K562 (cell line): Measurements from ENCODE around the gene PRDX3. TPM values are rescaled to one million over a fixed set of nuclear protein-coding genes. Genes with fewer than 3 reads are reported as not detected.

Source experiments
- BMI1 ChIP-seq: fragments of 150-350 bp; IDR thresholded peaks from 2 replicates; pipeline ENCODE4 v1.6.1; 2014; ENCODE audit warnings: low read length
- ETV6 ChIP-seq, 3 experiments: fragments of 150-350 bp in 1 of 3; sonication (generic) in 1 of 3; formaldehyde crosslinking in 1 of 3; IDR thresholded peaks; 2 replicates each; pipeline versions ENCODE4 v1.6.1 to v1.8.0; 2014 to 2022; ENCODE audit warnings: borderline replicate concordance in 2 of 3, low read depth in 2 of 3, antibody characterized with exemption in 1 of 3, low read length in 1 of 3, mild to moderate bottlenecking in 1 of 3, missing genetic modification reagents in 1 of 3
- GATAD2A ChIP-seq: fragments of 450-650 bp; IDR thresholded peaks from 2 replicates; pipeline ENCODE4 v1.6.1; 2017
- HMG20A ChIP-seq: fragments of 450-650 bp; formaldehyde crosslinking; conservative IDR thresholded peaks from 2 replicates; pipeline ENCODE4 v1.4.0; 2020; ENCODE audit warnings: mild to moderate bottlenecking, mixed read lengths
- KLF13 ChIP-seq: fragments of 450-650 bp; IDR thresholded peaks from 2 replicates; pipeline ENCODE4 v1.6.1; 2016; ENCODE audit warnings: missing genetic modification characterization, low read depth, mild to moderate bottlenecking, missing compliant biosample characterization, moderate library complexity, borderline replicate concordance
- MTA1 ChIP-seq: fragments of 450-650 bp; IDR thresholded peaks from 2 replicates; pipeline ENCODE4 v1.6.1; 2017; ENCODE audit warnings: borderline replicate concordance
- SMAD2 ChIP-seq: fragments of 150-350 bp; IDR thresholded peaks from 2 replicates; pipeline ENCODE4 v1.6.1; 2014; ENCODE audit warnings: low read depth, mild to moderate bottlenecking, low read length
- SNIP1 ChIP-seq: fragments of 450-650 bp; IDR thresholded peaks from 2 replicates; pipeline ENCODE4 v1.7.1; 2017; ENCODE audit warnings: low read depth, mild to moderate bottlenecking
- SPI1 ChIP-seq: IDR thresholded peaks from 2 replicates; pipeline ENCODE4 v1.6.1; 2011; ENCODE audit warnings: low read depth, low read length, control low read depth, borderline replicate concordance
- ZNF184 ChIP-seq: sonication (generic); formaldehyde crosslinking; IDR thresholded peaks from 2 replicates; pipeline ENCODE4 v1.5.0; 2020; ENCODE audit warnings: missing genetic modification reagents
- ZNF551 ChIP-seq: fragments of 250-450 bp; sonication (Bioruptor Pico); IDR thresholded peaks from 2 replicates; pipeline ENCODE4 v1.5.0; 2021; ENCODE audit warnings: mild to moderate bottlenecking, moderate library complexity
- polyA plus RNA-seq, 8 experiments: library from polyadenylated mRNA; depleted of rRNA in 4 of 8; stranded (reverse) in 5 of 8; unstranded in 3 of 8; fragments of >200 nt; fragmentation: Nextera tagmentation in 2 of 8; fragmentation: Illumina TruSeq in 1 of 8; extraction: Ambion mirVana in 2 of 8; extraction: Trizol in 1 of 8; gene quantifications; 2 replicates each; pipeline versions ENCODE4 v1.2.1 to v1.2.3, GENCODE V29; 2011 to 2014; ENCODE audit warnings: inconsistent platforms in 1 of 8, missing spikeins in 1 of 8
- total RNA-seq, 7 experiments: library from RNA; depleted of rRNA in 6 of 7; stranded (reverse); fragments of >200 nt in 6 of 7; fragmentation: Illumina TruSeq in 2 of 7; extraction: Trizol in 2 of 7; gene quantifications; 2 replicates each; pipeline versions ENCODE4 v1.2.1 to v1.2.3, GENCODE V29; 2011 to 2021; ENCODE audit warnings: low replicate concordance in 1 of 7
- TF ChIP-seq, protein P1 (sequence below): IDR thresholded peaks from 2 replicates; pipeline ENCODE4 v1.6.1; 2011; ENCODE audit warnings: borderline replicate concordance, low read depth, mild to moderate bottlenecking, moderate library complexity, low read length; ENCODE audit not compliant: insufficient read depth, poor library complexity, severe bottlenecking
- TF ChIP-seq, protein P2 (sequence below), 2 experiments: fragments of 450-650 bp; conservative IDR thresholded peaks; 2 replicates each; pipeline ENCODE4 v1.6.1; 2017; ENCODE audit warnings: mild to moderate bottlenecking in 2 of 2, moderate library complexity in 2 of 2
- TF ChIP-seq, protein P3 (sequence below): fragments of 450-650 bp; formaldehyde crosslinking; IDR thresholded peaks from 2 replicates; pipeline ENCODE4 v1.4.0; 2020; ENCODE audit warnings: mild to moderate bottlenecking, moderate library complexity
- TF ChIP-seq, protein P4 (sequence below): fragments of 250-450 bp; sonication (Bioruptor Pico); IDR thresholded peaks from 2 replicates; pipeline ENCODE4 v1.5.1; 2021; ENCODE audit warnings: mild to moderate bottlenecking
- TF ChIP-seq, protein P5 (sequence below): fragments of 150-350 bp; conservative IDR thresholded peaks from 2 replicates; pipeline ENCODE4 v1.6.1; 2014; ENCODE audit warnings: low read length
- TF ChIP-seq, protein P6 (sequence below): fragments of 250-450 bp; sonication (Bioruptor Pico); IDR thresholded peaks from 2 replicates; pipeline ENCODE4 v1.5.0; 2021

PRDX3 gene
- total and polyA plus RNA-seq, 9 of the 15 experiments (the other 6 are each of a cell fraction or from before 2014, with no cell fraction given) = 122 to 994 (median 173) TPM

DNA sequence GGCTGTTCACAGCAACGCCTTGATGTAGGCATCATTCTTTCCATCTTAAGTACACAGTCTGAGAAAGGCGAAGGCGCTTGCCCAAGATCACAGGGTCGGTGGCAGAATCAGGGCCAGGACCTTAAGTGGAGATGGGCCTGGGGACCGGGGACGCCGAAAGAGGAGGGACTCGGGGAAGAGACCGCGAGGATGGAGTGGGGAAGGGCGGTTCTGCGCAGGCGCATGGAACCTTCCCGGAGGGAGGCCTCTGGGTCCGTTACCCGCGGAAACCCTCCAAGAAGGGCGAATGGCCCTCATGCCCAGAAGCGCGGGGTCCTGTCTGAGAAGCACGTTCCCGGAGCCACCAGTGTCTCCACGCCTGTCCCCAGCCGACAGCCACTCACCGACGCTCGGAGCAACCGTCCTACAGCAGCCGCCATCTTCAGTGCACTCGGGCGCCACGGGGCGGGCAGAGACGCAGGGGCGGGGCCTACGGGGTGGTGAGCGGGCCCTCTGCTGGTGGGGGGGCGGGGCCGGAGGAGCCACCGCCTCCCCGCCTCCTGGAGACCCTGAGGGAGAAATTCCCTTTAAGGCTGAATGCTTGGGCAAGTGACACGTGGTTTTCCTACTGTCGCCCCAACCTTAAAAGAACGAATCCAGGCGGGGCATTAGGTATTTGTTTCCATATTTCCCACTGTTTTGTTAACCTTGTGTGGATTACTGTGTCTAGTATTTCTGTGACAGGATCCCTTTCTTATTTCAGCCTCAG is at the start of gene PRDX3 (continued):
- TF ChIP-seq GATAD2A (no peak), SNIP1 (no peak), KLF13 (tag) (no peak), SPI1 (no peak), MTA1 (no peak), BMI1 (no peak), ETV6 (IDR thresholded peaks at IDR 0.05; ENCODE audit: borderline replicate concordance in 1 of 2, low read depth in 2 of 2, low read length in 1 of 2) (no peak), ETV6 (CRISPR knock-in tag; IDR thresholded peaks at IDR 0.05; ENCODE audit: borderline replicate concordance) (no peak), HMG20A (CRISPR knock-in tag) (no peak), ZNF551 (CRISPR knock-in tag) (no peak), SMAD2 (no peak), ZNF184 (no peak)
- TF ChIP-seq, protein P1, sequence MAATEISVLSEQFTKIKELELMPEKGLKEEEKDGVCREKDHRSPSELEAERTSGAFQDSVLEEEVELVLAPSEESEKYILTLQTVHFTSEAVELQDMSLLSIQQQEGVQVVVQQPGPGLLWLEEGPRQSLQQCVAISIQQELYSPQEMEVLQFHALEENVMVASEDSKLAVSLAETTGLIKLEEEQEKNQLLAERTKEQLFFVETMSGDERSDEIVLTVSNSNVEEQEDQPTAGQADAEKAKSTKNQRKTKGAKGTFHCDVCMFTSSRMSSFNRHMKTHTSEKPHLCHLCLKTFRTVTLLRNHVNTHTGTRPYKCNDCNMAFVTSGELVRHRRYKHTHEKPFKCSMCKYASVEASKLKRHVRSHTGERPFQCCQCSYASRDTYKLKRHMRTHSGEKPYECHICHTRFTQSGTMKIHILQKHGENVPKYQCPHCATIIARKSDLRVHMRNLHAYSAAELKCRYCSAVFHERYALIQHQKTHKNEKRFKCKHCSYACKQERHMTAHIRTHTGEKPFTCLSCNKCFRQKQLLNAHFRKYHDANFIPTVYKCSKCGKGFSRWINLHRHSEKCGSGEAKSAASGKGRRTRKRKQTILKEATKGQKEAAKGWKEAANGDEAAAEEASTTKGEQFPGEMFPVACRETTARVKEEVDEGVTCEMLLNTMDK = peak; percentile 18
- TF ChIP-seq, protein P2, sequence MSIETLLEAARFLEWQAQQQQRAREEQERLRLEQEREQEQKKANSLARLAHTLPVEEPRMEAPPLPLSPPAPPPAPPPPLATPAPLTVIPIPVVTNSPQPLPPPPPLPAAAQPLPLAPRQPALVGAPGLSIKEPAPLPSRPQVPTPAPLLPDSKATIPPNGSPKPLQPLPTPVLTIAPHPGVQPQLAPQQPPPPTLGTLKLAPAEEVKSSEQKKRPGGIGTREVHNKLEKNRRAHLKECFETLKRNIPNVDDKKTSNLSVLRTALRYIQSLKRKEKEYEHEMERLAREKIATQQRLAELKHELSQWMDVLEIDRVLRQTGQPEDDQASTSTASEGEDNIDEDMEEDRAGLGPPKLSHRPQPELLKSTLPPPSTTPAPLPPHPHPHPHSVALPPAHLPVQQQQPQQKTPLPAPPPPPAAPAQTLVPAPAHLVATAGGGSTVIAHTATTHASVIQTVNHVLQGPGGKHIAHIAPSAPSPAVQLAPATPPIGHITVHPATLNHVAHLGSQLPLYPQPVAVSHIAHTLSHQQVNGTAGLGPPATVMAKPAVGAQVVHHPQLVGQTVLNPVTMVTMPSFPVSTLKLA (conservative IDR thresholded peaks at IDR 0.05) = peak; percentile 70 to 81
- TF ChIP-seq, protein P3, sequence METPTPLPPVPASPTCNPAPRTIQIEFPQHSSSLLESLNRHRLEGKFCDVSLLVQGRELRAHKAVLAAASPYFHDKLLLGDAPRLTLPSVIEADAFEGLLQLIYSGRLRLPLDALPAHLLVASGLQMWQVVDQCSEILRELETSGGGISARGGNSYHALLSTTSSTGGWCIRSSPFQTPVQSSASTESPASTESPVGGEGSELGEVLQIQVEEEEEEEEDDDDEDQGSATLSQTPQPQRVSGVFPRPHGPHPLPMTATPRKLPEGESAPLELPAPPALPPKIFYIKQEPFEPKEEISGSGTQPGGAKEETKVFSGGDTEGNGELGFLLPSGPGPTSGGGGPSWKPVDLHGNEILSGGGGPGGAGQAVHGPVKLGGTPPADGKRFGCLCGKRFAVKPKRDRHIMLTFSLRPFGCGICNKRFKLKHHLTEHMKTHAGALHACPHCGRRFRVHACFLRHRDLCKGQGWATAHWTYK (CRISPR knock-in tag) = no peak
- TF ChIP-seq, protein P4, sequence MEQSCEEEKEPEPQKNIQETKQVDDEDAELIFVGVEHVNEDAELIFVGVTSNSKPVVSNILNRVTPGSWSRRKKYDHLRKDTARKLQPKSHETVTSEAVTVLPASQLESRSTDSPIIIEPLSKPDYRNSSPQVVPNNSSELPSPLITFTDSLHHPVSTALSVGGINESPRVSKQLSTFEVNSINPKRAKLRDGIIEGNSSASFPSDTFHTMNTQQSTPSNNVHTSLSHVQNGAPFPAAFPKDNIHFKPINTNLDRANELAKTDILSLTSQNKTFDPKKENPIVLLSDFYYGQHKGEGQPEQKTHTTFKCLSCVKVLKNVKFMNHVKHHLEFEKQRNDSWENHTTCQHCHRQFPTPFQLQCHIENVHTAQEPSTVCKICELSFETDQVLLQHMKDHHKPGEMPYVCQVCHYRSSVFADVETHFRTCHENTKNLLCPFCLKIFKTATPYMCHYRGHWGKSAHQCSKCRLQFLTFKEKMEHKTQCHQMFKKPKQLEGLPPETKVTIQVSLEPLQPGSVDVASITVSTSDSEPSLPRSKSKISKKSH (CRISPR knock-in tag) = no peak
- TF ChIP-seq, protein P5, sequence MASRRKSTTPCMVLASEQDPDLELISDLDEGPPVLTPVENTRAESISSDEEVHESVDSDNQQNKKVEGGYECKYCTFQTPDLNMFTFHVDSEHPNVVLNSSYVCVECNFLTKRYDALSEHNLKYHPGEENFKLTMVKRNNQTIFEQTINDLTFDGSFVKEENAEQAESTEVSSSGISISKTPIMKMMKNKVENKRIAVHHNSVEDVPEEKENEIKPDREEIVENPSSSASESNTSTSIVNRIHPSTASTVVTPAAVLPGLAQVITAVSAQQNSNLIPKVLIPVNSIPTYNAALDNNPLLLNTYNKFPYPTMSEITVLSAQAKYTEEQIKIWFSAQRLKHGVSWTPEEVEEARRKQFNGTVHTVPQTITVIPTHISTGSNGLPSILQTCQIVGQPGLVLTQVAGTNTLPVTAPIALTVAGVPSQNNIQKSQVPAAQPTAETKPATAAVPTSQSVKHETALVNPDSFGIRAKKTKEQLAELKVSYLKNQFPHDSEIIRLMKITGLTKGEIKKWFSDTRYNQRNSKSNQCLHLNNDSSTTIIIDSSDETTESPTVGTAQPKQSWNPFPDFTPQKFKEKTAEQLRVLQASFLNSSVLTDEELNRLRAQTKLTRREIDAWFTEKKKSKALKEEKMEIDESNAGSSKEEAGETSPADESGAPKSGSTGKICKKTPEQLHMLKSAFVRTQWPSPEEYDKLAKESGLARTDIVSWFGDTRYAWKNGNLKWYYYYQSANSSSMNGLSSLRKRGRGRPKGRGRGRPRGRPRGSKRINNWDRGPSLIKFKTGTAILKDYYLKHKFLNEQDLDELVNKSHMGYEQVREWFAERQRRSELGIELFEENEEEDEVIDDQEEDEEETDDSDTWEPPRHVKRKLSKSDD = no peak
- TF ChIP-seq, protein P6, sequence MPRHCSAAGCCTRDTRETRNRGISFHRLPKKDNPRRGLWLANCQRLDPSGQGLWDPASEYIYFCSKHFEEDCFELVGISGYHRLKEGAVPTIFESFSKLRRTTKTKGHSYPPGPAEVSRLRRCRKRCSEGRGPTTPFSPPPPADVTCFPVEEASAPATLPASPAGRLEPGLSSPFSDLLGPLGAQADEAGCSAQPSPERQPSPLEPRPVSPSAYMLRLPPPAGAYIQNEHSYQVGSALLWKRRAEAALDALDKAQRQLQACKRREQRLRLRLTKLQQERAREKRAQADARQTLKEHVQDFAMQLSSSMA (CRISPR knock-in tag) = peak; percentile 84; the same call in 1 of the 2 replicates
